HG02588 (cell line): ENCODE results near the gene KCTD15.

Experiments
- ATAC-seq: cut with Tn5 transposase; IDR thresholded peaks from one replicate; pipeline ENCODE4 v1.9.1; 2021; ENCODE audit warnings: mild to moderate bottlenecking, moderate library complexity; ENCODE audit not compliant: unreplicated experiment

KCTD15 gene

DNA sequence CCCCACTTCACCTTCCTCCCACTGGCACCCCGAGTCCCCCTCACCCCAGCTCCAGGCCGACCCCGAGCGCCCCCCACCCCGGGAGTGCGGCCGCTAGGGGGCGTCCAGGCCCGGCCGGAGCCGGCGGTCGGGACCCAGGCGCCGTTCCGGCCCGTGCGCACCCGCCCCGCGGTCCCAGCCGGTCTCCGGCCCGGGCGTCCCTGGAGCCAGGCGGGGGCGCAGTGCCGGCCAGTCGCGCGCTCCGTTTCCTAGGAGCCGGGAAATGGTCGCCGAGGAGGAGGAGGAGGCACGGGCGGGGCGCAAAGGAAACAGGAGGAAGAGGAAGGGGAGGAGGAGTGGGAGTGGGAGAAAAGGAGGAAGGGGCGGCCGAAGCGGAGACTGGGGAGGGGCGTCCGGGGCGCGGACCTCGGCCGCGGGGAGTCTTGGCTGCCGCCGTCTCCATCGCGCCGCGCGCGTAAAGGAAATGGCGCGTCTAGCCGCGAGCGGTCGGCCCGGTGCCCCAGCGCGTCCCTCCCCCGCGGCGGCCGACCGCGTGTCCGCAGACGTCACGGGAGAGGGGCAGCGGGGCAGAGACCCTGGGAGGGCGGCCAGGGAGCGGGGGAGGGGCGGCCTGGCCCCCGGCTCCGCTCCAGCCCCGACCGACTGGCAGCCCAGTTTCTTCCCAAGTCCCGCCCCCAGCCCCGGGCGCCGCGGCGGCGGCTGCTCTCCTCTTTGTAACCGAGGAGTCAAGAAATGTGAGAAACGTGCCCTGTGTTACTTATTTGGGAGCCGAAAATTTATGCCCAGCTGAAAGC is 1.1 kb upstream of the KCTD15 start:
- ATAC-seq = no peak

DNA sequence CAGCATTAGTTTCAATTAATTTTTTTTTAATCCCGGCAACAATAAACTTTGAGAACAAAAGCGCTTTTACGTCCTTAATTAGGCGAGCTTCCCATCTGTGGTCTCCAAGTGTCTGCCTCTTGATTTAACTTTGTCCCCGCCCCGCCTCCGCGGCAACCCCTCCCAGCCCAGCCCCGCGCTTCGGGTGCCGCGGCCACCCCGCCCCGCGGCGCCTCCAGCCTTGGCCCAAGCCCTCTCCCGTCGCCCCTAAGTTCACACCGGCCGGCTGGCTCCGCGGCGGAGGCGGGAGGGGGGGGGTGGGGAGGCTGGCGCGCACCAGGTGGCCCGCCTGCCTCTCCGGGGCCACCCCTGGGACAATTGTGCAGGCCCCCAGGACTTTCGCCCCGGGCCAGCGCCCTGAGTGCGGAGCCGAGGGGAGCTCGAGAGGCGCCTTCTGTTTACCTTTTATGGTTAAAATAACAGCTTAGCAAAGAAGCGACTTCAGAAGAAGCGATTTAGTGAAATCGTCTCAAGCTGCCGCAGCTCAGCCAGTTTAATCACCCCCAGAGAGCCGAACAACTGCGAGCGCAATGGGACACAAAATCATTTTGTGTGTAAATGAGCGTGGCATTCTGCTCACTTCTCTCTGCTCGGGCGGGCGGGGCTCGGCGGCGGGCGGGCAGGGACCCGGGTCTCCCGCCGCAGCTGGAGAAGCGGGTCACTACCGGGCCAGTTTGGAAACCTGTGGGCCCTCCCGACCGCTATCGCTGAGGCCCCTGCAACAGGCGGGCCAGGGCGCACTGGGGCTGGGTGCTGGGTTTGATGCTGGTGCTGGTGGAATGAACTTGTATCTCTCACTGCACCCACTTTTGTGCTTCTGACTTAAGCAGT is 1.4 kb downstream of the KCTD15 start:
- no peak for ATAC-seq

DNA sequence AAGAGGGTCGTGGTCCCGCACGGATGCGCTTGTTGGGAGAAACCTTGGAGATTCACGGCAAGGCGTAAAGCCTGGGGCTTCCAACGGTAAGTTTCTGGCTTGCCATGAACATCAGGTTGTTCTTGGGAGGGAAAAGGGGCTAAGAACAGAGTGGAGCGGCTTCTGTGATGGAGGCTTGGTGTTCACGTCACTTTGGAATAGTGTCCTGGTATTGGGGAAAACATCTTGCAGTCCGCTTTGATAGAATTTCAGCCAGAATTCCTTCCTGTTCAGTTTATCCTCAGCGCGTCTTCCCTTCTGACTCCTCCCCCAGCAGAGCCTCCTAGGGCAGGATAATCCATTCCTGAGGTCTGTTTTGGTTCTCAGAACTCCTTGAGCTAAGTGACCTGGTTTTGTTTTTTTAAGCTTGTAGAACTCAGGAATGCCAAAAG is 2.0 kb downstream of the KCTD15 start:
- ATAC-seq = no peak

DNA sequence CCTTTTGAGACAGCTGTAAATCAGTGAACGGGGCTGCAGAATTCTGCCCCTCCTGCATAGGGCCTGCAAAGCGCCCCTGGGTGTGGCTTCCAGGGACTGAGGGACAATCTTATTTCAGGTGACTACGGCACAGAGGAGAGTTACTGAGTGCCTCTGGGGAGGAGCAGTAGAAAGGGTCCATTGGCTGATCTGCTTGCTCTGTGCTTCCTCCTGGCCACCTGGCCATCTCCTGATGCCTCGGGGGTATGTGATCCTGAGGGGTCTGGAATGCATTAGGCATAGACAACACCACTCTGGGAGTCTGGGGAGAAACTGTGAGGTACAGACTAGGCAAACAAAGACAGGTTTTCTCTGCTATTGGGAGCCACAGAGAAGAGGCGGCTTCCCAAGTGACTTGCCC is 2.8 kb downstream of the KCTD15 start:
- ATAC-seq = no peak

DNA sequence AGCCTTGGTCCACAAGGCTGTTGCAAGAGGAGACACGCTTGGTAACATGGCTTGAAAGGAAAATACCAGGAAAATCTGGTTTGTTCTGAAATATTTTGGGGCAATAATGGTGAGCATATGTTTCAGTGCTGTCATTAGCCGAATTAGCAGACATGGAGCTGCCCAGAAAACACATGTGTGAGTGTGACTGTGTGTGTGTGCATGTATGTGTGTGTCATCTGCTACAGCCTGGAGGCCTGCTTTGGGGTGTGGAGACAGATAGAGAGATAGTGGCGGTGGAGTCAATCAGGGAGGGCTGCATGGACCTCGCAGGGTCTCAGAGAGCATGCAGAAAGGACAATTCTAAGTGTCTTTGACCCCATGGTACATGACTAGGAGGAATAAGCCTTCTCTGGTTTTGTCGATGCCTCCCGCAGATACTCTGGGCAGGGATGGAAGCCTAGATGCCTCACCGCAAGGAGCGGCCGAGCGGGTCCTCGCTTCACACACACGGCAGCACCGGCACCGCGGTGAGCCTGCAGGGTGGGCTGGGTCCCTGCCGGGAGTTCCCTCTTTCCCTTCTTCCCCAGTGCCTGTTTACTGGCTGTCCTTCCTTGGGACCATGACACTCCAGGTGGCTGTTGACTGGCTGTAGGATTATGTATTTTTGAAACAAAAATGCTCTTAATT is 3.5 kb downstream of the KCTD15 start:
- ATAC-seq = no peak

DNA sequence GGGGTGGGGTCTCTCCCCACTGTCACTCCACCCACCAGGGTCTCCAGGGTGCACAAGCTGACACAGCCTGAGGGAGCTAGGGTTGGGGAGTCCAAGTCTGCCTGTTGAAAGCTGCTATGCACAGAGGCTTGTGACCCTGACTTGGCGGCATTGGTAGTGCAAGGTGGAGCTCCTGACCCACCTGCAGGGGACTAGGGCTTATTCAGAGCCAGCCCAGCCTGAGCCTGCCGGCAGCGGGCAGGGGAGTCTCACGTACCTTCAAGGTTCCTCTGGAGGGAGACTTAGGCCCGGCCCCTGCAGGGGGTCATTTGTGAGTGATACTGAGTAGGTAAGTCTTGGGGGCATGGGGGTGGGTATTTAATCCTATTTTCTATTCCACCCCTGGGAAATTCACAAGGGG is 4.7 kb downstream of the KCTD15 start:
- ATAC-seq = no peak

DNA sequence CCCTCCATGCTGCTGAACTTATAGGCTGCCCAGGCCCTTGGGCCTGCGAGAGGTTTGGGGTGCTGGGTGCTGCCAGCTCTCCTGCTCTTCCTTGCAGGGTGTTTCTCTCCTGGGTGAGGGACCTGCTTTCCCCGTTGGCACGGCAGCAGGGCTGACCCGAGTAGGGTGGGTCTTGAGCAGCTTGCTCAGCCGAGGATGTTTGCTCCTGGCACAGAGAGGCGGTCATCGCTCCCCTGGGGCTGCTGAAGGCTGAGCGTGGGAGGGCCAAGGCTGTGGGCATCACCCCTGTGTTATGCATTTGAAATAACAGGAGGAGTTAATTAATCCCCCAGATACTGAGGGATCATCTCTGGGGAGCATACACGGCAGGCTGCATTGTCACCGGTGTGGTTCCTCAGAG is 5.3 kb downstream of the KCTD15 start:
- ATAC-seq = no peak

DNA sequence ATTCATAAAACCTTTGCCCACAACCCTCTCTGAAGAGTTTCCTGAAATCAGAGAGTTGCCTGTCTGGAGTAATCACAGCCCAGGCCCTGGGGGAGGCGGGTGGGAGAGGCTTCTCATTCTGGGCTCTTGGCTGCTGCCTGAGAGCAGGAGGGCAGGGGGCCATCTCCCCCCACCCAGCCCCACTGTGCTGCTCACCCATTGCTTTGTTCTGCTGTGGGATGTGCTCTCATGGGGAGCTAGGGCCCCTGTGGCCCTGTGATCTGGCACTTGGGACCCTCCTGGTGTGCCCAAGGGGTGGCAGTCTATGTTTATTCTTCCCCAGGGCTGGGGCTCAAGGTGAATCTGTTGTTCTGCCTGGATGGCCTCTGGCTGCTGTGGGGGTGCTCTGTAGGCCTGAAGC is 6.1 kb downstream of the KCTD15 start:
- no peak for ATAC-seq

DNA sequence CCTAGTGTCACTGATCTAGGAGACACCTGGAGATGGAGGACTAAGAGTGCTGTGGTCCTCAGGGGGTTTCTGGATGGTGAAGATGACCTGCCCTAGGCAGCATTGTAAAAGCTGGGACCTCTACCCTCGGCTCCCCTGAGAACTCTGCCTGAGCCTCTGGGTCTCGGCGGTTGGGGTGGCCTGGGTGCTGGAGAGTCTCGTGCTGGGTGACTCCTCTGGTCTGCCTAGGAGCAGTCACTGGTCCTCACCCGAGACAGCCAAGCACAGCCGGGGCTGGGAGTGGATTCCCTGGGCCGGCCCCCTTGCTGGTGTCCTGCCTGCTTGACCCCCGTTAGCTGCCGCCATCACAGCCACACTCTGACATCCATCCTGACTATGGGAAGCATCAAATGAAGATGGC is 6.7 kb downstream of the KCTD15 start:
- ATAC-seq = no peak

DNA sequence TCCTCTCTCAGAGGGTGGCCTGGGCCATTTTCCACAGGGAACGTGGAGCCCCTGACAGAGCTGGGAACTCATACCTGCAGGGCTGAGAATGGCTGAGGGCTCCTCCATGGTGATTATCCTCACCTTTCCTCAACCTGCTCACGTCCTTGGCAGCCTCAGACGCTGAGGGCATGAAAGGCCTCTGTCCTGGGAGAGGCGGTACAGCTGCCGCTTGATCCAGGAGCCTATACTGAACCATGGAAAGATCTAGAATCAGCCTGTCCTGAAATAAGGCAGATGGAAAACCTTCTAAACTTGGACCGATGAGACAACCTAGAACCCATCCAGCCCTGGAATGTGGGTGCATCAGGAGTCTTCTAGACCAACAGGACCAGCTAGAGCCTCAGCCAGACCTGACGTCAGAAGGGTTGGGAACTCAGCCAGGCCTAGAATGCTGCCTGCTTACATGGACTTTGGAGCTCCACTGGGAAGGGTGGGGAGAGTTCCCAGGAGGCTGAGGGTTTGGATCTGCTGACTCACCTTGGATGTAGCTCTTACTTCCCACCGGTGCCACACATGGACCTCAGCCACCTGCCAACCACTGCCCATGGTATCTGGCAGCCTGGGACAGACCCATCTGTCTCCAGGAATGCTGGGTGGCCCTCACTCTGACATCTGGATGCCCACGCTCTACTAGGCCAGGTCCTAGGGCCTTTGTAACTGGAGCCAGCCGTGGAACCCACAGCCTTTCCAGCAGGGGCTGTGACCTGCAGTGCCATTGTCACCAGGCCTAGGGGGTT is 7.5 kb downstream of the KCTD15 start:
- ATAC-seq = no peak

DNA sequence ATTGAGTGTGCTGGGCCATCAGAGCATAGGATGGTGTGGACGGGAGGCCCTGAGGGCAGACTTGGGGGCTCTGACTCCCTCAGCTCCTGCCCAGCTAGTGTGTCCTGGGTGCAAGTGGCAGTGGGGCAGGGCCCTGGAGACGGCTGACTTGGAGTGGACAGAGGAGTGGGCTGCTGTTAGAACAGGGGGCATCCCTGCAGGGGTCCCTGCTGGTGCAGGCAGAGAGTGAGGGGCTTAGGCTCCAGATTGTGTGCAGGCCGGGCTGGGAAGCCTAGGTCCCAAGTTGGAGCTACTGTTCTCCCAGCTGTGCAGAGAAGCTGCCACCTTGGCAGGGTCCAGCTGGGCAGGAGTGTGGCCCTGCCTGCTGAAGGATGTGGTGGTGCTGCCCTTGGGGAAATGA is 8.6 kb downstream of the KCTD15 start:
- no peak for ATAC-seq

DNA sequence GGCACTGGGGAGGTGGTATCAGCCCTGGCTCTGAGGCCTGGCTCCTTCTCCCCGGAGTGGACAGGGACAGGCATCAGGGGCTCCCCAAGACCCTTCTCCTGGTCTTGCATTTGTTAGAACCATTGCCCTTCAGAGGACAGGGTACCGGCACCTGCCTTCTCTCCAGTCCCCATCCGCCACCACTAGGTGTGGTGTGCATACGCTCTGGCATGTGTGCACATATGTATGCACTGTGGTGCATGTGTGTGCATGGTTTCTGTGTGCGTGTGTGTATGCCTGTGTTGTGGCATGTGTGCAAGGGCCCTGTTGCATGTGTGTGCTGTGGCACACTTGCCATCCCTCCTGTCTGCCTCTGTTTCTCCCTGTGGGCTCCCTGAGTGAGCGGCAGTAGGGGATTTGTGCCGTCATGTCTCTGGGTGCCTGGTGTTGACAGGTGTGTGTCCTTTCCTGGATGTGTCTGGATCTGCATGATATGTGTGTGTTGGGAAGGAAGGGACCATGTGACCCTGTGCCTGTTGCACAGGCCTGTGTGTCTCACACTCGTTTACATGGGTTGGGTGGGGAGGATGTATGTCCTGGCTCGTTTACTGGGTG is 9.3 kb downstream of the KCTD15 start:
- no peak for ATAC-seq

DNA sequence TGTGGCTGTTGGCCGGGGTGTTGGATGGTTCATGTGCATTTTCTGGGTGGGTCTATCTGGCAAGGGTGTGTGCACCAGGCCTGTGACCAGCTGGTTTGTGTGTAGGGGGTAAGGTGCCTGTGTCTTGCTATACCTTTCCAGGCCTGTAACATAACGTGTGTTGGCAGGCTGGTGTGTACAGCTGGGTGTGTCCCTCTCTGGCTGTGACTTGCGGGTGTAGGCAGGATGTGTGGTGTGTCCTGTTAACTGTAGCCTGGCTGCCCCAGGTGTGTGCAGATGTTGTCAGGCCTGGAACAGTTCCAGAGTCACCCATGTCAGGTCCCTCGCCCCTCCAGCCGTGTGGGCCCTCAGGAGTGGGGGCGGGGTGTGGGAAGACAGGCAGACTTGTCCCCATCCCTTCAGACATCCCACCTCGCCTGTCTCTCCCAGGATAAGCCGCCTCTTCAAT is 9.8 kb downstream of the KCTD15 start:
- no peak for ATAC-seq

DNA sequence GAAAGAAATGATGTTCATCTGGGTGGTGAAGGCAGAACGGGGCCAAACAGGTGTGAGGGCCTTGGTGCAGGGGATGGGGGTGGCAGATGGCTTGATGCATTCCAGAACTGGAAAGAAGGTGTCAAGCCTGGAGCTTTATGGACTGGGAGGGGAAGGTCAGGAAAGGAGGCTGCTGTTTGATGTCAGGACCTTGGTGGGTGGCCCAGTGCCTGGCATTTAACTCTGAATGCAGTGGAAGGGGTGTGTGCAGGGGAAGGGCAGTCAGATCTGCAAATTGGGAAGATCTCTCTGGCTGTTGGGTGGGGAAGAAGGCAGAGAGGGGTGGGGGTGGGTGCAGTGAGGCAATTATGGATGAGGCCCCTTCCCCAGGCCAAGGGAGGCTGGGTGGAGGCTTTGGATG is 11.7 kb downstream of the KCTD15 start:
- ATAC-seq = no peak

DNA sequence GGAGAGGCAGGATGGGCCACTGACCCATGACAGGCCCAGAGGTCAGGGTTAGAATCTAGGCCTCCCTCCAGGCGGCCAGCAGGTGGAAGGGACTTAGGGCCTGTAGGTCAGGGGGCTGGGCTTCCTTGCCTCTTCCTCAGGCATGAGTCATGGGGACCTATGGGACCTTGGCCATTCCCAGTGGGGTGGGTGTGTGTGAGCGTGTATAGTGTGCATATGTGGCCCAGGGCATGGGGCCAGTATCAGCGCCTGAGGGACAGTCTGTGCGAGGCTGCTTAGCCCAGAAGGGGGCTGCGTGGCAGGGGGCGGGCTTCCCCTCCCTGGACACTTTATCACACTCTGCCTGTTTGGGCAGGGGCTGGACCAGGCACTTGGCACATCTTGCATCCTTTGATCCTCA is 13.3 kb downstream of the KCTD15 start:
- ATAC-seq = no peak

DNA sequence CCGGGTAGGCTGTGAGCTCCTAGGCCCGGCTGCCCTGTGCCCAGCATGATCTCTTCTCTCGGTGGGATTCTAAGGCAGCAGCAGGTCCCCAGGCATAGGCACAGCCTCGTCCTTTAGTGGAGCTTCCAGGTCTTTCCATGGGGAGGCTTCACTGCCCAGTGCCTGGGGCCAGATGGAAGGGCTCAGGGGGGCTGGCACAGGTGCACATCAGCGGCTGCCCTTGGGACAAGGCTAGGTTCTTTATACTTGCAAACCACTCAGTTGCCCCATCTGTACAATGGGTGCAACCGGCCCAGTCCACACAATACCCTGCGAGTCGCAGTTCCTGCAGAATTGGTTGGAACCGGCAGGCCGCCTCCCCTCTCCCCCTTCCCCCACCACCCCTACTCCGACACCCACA is 14.2 kb downstream of the KCTD15 start:
- no peak for ATAC-seq

DNA sequence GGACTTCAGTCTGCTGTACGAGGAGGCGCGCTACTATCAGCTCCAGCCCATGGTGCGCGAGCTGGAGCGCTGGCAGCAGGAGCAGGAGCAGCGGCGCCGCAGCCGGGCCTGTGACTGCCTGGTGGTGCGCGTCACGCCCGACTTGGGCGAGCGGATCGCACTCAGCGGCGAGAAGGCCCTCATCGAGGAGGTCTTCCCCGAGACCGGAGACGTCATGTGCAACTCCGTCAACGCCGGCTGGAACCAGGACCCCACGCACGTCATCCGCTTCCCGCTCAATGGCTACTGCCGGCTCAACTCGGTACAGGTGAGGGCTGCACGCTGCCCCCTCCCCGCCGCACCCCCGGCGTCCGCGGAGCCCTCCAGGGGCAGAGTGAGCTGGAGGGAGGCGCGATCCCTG is 14.6 kb downstream of the KCTD15 start:
- ATAC-seq = no peak

DNA sequence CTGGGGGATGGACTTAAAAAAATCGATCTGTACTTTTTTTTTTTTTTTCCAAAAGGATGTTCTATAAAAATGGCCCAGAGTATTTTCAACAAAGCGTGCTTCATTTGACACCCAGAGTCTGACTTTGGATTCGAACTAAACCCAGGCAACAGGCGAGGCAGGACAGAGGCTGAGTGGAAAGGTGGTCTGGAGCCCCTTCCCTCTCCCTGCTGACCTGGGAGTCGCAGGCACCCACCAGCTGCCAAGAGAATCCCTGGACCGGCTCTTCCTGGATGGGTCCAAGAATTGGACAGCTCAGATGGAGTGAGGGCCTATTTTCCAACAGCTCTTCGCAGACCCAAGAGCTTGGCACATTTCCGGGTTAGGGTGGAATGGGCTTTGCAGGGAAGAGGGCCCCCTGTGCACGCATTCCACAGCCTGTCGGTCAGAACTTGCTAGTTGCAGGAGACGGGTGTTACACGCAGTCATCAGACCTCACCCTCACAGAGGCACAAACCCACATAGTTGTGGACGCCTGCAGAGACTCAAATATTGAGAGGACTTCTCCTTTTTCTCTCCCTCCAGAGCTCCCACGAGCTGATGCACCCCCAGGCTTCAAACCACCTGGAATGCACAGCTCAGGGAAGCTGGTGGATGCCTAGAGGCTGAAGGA is 15.2 kb downstream of the KCTD15 start:
- no peak for ATAC-seq

DNA sequence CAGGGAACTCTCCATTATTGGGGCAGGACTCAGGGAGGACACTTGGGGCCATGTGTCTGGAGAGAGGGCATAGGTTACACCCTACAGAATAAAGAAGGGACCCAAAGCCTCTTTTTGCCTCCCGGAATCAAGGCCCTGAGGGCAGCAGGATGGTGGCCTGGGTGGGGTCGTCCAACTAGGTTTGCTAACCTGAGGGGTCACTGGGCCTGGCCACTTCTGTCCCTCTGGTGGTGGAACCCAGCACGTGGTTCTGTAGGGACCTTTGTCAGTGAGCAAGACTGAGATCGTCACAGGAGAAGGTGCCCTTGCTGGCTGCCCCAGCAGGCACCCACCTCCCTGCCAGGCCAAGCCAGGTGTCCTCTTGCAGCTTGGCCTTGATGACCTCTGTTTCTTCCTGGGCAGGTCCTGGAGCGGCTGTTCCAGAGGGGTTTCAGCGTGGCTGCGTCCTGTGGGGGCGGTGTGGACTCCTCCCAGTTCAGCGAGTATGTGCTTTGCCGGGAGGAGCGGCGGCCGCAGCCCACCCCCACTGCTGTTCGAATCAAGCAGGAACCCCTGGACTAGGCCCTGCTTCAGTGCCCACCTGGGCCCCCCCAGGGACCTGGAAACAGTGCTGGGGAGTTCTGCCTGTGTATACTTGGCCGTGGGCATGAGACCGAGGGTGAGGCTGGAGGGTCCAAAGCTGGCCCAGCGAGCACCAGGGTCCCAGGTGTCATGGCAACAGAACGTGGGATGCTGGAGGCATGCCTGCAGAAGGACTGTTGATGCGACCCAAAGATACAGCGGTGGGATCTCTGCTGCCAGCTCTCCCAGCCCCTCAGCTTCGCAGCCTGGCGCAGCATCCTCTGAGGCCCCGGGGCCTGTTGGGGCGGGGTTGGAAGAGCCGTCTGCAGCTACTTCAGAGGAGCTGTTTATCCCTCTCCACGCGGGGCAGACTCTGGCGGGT is 16.0 kb downstream of the KCTD15 start:
- no peak for ATAC-seq
